ENCODE measurements around the gene NOX5. TPM values are rescaled to one million over a fixed set of nuclear protein-coding genes. Genes with fewer than 3 reads are reported as not detected.

Gene NOX5
- total RNA-seq, 1 donor from 2014 or later, result 0.06 TPM

DNA sequence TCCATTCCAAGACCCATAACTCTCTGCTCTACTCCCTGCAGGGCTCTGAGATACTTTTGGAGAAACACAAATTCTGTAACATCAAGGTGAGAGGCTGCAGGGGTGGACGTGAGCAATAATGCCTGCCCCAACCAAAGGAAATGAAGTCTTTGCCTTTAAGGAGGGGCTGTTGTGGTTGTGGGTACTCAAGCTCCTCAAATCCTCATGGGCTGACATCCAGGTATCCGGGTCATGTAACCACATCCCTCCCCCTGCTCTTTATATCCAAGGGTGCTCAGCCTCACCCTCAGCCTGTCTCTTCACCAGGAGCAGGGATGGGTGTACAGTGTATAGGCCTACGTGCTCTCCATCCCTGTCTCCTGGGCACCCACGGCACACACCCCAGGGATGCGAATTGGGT lies 32.3 kb downstream of the NOX5 start:
- TF ChIP-seq, protein P1, sequence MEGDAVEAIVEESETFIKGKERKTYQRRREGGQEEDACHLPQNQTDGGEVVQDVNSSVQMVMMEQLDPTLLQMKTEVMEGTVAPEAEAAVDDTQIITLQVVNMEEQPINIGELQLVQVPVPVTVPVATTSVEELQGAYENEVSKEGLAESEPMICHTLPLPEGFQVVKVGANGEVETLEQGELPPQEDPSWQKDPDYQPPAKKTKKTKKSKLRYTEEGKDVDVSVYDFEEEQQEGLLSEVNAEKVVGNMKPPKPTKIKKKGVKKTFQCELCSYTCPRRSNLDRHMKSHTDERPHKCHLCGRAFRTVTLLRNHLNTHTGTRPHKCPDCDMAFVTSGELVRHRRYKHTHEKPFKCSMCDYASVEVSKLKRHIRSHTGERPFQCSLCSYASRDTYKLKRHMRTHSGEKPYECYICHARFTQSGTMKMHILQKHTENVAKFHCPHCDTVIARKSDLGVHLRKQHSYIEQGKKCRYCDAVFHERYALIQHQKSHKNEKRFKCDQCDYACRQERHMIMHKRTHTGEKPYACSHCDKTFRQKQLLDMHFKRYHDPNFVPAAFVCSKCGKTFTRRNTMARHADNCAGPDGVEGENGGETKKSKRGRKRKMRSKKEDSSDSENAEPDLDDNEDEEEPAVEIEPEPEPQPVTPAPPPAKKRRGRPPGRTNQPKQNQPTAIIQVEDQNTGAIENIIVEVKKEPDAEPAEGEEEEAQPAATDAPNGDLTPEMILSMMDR (conservative IDR thresholded peaks at IDR 0.05; ENCODE audit: low read depth, low read length), result no peak
- DNase-seq (ENCODE audit: low read depth), result no peak

DNA sequence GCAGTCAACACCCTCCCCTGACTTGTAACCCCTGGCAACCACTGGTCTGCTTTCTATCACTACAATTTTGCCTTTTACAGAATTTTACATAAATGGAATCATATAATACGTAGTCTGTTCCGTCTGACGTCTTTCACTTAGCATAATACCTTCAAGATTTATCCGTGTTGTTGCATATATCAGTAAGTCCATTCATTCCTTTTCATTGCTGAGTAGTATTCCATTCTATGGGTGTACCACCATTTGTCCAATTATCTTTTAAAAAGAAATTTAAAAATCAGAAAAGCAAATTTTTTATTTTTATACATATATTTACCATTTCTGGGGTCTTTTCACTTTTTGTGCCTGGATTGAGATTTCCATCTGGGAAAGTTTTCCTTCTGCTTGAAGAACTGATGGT lies 35.5 kb downstream of the NOX5 start:
- TF ChIP-seq, protein P1 (conservative IDR thresholded peaks at IDR 0.05; ENCODE audit: low read depth, low read length), result no peak
- no peak for DNase-seq (ENCODE audit: low read depth)
- H3K4me3 ChIP-seq (ENCODE audit: low read depth, low read length), result no peak overlapping the region

More for the DNA sequence above, 32.3 kb downstream of the NOX5 start:
- no peak overlapping the region for H3K4me3 ChIP-seq (ENCODE audit: low read depth, low read length)

DNA sequence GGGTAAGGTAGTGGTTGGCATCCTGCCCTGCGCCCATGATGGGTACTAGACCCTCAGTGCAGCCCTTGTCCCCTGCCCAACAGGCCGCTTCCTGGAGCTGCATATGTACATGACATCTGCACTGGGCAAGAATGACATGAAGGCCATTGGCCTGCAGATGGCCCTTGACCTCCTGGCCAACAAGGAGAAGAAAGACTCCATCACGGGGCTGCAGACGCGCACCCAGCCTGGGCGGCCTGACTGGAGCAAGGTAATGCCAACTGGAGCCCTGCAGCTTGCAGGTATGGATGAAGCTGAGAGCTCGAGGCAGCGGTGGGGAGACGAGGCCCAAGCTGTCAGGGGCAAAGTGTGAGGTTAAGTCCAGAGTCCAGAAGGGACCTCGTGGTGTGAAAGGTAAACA lies 40.8 kb downstream of the NOX5 start:
- TF ChIP-seq, protein P1 (conservative IDR thresholded peaks at IDR 0.05; ENCODE audit: low read depth, low read length), result no peak
- DNase-seq (ENCODE audit: low read depth), result no peak
- no peak overlapping the region for H3K4me3 ChIP-seq (ENCODE audit: low read depth, low read length)

DNA sequence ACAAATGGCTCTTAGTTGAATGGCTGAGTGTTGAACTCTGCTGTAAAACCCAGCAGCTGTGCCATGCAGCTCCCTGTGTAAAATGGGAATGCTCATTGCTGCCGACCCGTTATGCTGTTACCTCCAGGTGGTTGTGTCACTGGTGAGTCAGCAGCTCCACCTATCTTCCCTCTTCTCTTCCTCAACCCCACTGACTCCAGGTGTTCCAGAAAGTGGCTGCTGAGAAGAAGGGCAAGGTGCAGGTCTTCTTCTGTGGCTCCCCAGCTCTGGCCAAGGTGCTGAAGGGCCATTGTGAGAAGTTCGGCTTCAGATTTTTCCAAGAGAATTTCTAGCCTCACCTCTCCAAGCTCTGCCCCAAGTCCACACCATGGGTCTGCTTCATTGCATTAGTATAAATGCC lies 41.9 kb downstream of the NOX5 start:
- TF ChIP-seq, protein P1 (conservative IDR thresholded peaks at IDR 0.05; ENCODE audit: low read depth, low read length), result no peak
- no peak overlapping the region for H3K4me3 ChIP-seq (ENCODE audit: low read depth, low read length)
- no peak for DNase-seq (ENCODE audit: low read depth)

DNA sequence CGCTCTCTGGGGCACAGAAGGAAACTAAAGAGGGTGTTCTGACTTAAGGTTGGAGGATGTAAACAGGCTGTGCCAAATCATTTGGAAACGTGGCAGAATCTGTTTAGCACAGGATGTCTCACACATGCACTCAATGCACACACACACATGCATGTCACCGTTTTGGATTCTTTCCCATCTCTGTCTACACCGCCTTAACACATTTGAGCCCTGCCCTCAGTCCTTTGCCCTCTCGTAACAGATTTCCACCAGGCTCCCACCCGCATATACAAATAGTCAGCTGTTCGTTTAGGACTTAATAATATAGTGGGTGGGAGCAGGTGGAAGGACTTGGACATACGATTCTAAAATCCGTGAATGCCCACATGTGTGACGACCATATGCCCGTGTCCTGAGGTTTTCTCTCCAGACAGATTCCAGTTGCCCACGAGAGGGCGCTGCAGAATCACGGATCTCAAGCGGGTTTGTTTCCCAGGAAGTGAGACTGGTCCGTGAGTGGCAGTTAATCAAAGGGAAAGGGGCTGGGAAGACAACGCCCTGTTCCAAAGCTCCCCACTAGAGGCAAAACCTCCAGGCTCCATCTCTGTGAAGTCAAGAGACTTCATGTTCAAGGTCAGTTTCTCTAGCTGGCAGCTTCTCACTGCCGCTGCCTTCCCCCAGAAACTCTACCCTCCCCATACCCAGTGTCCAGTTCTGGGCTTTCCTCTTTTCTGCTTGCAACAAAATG lies 44.5 kb downstream of the NOX5 start:
- TF ChIP-seq, protein P1 (conservative IDR thresholded peaks at IDR 0.05; ENCODE audit: low read depth, low read length), result peak; percentile 92
- H3K4me3 ChIP-seq (ENCODE audit: low read depth, low read length), result no peak overlapping the region
- peak; percentile 27 for DNase-seq (ENCODE audit: low read depth)

DNA sequence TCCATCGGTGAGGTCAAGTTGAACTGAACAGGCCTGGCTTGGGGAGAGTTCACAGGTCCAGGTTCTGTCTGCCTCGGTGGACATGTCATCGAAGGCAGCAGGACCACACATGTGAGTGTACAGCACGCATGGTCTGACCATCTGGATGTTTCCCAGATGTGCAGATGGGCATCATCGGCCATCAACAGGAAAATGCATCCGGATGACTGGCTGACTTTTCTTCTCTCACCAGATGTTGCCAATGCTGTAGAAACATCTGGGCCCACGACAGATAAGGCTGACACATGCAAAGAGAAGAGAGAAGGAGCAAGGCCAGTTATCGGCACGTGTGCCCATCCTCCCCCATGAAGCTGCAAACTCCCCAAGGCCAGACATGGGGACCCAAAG lies 45.1 kb downstream of the NOX5 start:
- H3K4me3 ChIP-seq (ENCODE audit: low read depth, low read length), result no peak overlapping the region
- TF ChIP-seq, protein P1 (conservative IDR thresholded peaks at IDR 0.05; ENCODE audit: low read depth, low read length), result no peak
- no peak for DNase-seq (ENCODE audit: low read depth)

DNA sequence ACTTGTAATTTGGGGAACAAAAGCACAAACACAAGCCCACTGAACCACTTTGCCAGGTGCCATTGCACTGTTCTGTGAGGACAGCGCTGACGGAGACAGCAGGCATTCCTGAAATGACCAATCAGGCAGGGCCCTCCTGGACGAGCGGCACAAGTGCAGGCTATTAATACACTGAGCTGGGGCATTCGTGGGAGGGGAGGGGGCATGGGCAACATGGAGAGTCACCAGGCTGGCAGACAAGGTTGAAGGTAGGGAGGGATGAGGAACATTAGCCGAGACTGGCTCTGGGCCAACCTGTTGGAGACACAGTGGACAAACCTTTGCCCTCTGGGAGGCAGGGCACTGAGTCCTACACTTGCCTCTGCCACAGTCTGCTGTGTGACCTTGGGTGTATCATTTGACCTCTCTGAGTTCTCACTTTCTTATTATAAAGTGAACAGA lies 45.6 kb downstream of the NOX5 start:
- no peak overlapping the region for H3K4me3 ChIP-seq (ENCODE audit: low read depth, low read length)
- DNase-seq (ENCODE audit: low read depth), result no peak
- TF ChIP-seq, protein P1 (conservative IDR thresholded peaks at IDR 0.05; ENCODE audit: low read depth, low read length), result no peak
